Amygdala (tissue), 56 donors: Measurements from ENCODE around the gene ZNF8.

Experiments
- DNase-seq, 56 donors: peaks; one replicate each; lab custom pipeline; 2025; lab: John Stamatoyannopoulos, UW

Gene ZNF8

DNA sequence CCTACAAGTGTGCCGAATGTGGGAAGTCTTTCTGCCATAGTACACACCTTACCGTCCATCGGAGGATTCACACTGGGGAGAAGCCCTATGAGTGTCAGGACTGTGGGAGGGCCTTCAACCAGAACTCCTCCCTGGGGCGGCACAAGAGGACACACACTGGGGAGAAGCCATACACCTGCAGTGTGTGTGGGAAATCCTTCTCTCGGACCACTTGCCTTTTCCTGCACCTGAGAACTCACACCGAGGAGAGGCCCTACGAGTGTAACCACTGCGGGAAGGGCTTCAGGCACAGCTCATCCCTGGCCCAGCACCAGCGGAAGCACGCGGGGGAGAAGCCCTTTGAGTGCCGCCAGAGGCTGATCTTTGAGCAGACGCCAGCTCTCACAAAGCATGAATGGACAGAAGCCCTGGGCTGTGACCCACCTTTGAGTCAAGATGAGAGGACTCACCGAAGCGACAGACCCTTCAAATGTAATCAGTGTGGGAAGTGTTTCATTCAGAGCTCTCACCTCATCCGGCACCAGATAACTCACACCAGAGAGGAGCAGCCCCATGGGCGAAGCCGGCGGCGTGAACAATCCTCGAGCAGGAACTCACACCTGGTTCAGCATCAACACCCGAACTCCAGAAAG is 16.1 kb downstream of the ZNF8 start:
- DNase-seq: no peak

DNA sequence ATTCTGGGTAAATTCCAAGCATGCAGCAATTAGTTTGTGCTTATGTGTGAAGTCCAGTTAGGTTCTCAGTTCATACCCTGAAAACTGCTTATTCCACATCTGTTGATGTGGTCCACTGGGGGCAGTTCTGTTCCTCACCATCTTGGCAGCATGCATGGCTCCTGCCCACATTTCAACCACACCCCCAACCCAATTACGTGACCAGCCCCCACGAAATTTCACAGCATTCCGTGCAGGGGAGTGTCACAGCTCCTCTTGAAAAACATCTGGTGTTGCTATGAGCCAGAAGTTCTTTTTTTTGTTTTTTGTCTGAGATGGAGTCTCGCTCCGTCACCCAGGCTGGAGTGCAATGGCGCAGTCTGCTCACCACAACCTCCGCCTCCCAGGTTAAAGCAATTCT is 17.3 kb downstream of the ZNF8 start:
- DNase-seq: no peak

DNA sequence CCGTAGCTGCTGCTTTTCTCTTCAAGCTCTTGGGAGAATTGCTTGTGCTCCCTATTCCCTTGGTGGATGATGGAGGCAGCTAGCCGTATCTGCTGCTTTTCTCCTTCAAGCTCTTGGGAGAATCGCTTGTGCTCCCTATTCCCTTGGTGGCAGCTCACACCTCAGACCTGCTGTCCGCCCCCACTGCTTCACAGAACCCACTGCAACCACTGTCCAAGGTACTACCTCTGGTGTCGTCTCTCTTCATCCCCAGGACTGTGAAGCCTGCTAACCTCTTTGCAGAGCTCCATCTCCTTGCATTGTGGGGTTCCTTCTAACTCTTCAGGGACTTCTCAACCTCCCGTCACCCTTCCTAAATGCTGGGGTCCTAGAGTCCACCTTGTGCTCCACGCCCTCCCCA is 21.9 kb downstream of the ZNF8 start:
- no peak for DNase-seq

DNA sequence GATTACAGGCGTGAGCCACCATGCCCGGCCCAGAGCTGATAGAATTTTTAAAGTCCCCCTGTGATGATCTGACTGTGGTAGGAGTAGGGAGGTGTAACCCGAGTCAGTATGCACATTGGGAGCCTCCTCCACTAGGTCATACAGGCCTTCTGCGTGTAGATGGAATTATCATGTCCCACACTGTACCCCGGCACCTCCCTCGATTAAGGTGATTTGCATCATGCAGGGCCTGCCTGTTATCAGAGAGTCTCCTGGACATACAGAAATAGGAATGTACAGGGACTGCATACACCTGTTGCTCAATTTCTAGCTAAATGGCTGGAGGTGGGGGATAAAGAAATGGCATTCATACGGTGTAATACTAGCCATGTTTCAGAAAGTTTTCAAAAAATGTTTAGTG is 25.5 kb downstream of the ZNF8 start:
- DNase-seq: no peak

DNA sequence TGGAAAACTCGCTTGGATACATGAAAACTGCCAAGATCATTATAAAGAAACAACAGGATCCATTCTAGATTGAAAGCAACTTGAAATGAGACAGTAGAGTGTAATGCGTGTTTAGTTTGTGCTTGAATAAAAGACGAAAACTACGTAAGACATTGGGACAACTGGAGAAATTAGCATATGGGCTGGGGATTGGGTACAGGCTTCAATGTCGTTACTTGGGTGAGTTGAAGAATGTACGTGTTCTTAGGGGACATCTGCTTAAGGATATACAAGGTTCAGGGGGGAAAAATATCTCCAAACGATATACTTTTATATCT is 26.0 kb downstream of the ZNF8 start:
- no peak for DNase-seq

DNA sequence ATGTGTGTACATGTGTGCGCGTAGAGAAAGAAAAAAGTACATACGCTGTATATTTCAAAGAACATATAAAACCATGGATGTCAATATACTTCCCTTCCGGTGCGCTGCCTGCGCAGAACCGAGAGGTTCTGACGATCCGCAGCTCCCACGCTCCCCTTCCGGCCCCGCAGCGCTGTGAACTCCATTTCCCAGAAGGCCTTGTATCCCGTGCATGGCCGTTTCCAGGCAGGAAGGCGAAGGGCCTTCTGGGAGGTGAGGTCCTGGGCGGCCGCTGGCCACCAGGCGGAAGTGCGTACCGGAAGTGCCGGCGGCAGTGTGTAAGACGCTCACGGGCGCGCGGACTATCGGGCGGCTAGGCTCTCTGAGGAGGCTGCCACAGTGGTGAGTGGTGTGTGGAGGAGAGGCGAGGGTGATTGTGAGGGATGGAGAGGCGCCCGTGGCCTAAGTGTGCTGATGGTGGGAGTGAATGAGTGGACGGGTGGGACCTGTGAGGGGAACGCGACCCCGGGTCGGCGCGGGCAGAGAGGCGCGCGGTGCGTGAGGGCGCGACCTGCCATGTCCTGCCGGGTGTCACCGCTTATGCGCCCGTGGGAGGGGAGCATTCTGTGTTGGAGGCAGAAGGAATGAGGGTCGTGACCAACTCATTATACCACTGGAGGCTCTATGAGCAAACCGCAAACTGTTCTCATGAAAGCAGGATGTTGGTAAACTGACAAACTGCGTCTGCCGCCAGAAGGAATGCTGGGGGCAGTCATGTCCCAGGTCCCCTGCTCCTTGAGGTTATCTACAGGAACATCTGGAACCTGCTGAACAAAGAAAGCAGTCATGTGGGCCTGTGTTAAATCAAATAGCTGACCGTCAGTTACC is 26.5 kb downstream of the ZNF8 start, which contains the start of gene ERVK3-1:
ERVK3-1 (plus strand) TSS at position 313 of the 867 bp plus-strand sequence. CDS start 6,792 bp downstream, outside the sequence.
- DNase-seq: peak; percentile 48 to 98 (median 93)

DNA sequence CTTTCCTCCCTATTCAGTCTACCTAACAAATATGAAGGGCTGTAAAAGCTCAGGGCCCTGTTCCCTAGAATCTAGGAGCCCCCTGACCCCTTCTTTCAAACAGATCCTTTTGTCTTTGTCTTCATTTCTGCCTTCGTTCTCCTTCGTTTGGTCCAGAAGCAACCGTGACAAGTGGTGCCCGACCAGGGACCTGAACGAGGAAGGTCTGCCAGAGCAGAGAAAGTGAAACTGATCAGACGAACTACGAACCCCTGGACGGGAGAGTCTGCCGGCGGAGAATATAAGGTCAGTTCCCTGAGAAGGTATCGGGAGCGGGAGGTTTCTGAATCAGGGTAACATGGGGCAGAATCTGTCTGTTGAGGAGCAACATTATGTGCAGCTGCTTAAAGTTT is 27.2 kb downstream of the ZNF8 start:
- DNase-seq: no peak

DNA sequence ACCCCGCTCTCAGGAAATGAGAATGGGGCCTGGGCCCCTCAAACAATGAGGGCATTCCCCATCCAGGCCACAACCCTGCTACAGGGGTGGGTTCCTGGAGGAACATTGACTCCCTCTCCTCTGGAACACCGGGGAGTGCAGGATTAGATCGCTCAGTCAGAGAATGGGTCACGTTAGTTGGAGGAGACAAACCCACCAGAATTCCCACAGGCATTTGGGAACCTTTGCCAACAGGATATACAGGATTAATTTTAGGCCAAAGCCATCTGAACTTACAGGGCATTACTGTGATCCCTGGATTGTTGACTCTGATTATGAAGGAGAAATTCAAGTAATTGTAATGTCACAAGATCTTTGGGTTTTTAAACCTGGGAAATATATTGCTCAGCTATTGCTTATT is 29.0 kb downstream of the ZNF8 start:
- no peak for DNase-seq

DNA sequence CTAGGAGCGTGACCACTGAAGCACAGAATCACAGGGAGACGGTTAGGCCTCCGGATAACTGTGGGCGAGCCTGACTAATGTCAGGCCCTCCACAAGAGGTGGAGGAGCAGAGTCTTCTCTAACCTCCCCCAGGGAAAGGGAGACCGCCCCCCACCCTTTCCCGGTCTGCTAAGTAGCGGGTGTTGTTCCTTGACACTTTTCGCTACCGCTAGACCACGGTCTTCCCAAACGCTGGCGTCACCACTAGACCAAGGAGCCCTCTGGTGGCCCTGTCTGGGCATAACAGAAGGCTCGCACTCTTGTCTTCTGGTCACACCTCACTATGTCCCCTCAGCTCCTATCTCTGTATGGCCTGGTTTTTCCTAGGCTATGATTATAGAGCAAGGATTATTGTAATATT is 31.9 kb downstream of the ZNF8 start:
- peak in 21 of 56 donors; percentile 2 to 65 (median 19) for DNase-seq

DNA sequence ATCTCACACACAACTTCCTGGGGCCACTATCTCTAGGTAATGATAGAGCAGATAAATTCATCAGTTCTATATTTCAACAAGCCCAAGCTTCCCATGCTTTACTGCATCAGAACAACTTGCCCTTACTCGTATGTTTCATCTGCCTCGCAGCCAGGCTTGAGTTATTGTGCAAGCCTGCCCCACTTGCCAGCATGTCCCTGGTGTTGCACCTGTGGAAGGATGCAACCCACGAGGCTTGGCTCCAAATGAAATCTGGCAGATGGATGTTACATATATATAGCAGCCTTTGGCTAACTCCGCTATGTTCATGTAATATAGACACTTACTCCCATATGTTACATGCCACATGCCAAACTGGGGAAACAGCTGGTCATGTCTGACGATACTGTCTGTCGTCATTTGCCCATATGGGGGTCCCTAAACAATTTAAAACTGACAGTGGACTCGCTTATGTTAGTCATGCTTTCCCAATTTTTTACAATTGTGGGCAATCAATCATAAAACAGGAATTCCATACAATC is 32.6 kb downstream of the ZNF8 start:
- peak in 2 of 56 donors; percentile 2 to 5 for DNase-seq

DNA sequence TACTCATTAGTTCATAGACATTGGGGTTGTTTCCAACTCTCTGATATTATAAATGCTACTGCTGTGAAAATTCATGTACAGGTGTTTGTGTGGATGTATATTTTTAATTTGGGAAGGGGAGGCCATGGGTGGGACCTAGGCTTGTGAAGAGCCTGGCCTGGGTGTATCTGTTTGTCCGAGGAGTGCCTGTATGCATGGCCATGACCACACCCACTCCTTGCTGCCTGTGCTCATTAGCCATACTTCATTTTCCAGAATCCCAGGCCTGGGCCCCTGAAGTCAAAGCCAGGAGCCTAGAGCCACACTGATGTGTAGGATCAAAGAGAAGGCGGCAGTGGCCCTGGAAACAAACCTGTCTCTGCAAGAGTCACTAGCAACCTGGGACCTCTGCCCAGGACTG is 36.8 kb downstream of the ZNF8 start:
- no peak for DNase-seq

DNA sequence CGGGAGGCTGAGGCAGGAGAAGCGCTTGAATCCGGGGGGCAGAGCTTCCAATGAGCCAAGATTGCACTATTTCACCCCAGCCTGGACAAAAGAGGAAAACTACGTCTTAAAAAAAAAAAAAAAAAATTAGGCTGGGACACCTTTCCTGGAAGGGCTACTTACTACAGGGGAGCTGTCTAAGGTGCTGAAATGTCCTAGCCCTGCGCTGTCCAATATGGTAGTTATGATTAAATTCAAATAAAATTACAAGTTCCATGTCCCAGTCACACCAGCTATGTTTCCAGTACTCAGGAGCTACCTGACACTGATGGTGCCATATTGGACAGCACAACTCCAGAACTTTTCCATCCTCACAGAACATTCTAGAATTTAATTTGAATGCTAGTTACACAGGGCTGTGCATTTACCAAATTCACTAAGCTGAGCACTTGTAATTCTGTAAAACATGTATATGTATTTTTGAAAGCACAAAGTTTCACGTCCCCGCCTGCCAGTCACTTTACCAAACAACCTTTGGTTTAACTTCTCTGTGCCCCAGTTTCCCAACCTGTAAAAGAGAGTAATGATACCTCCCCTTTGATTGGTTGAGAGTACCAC is 38.8 kb downstream of the ZNF8 start:
- DNase-seq: no peak

DNA sequence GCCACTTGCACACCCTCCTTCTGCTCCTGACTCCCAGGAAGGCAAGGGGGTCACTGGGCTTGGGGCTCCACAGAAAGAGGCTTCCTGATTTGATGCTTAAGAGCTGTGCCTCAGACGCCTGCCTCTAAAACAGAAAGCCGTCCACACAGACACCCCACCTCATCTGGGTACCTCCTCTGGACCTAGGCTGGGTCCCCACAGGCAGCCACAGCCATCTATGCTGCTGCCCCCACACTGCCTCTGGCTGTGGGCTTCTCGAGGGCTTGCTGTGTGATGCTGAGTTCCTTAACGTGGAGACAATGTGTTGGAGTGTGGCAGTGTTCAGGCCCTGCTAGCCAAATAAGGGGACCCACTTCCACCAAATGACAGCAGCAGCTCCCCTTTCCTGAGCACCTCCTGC is 39.5 kb downstream of the ZNF8 start:
- DNase-seq: no peak

DNA sequence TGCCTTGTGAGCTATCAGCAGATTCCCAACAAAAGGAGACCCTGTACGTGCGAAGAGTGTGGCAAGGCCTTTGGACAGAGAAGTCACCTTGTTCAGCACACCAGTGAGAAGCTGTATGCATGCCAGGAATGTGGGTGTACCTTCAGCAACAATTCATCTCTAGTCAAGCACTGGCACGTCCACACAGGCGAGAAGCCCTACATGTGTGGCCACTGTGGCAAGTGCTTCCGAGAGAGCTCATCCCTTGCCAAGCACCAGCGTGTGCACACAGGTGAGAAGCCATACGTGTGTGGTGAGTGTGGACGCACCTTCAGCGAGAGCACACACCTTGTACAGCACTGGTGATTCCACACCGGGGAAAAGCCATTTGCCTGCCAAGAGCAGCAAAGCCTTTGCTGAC is 40.5 kb downstream of the ZNF8 start:
- no peak for DNase-seq

DNA sequence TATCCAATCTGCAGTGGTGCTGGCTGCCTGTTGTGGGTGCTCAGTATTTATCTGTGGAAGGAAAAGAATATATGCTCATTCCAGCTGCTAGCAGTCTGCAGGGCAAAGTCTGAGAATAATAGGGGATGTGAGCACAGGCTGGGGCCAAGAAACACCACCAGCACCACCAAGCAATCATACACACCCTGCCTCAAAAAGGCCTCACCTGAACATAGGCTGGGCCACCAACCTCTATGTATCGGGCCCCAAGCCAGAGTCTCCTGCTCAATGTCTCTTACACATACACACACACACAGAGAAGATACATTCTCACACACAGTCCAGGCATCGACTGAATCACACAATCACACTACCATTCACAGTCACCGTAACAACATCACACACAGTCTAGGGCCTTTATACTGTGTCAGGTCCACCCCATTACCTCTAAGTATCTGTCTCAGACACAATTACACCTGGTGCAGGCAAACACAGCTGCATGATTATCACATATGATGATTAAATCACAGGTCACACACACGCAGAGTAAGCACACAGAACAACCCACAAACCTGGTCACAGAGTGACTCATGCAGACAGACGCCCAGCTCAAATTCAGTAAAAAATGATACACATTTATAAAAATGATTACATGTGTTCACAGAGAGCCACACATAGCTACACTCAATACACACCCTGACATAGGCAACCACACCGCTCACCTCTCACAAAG is 46.7 kb downstream of the ZNF8 start:
- DNase-seq: no peak

DNA sequence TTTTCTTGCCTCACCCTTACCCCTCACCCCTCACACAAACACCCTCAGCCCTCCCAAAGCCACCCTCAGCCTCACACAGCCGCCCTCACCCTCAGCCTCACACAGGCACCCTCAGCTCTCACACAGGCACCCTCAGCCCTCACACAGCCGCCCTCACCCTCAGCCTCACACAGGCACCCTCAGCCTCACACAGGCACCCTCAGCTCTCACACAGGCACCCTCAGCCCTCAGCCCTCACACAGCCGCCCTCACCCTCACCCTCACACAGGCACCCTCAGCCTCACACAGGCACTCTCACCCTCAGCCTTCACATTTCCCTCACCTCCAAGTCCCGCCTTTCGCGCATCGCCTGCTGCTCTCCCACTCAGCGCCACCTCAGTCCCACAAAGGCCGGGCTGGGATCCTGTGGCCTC is 47.8 kb downstream of the ZNF8 start:
- peak in 1 of 56 donors; percentile 44 for DNase-seq

DNA sequence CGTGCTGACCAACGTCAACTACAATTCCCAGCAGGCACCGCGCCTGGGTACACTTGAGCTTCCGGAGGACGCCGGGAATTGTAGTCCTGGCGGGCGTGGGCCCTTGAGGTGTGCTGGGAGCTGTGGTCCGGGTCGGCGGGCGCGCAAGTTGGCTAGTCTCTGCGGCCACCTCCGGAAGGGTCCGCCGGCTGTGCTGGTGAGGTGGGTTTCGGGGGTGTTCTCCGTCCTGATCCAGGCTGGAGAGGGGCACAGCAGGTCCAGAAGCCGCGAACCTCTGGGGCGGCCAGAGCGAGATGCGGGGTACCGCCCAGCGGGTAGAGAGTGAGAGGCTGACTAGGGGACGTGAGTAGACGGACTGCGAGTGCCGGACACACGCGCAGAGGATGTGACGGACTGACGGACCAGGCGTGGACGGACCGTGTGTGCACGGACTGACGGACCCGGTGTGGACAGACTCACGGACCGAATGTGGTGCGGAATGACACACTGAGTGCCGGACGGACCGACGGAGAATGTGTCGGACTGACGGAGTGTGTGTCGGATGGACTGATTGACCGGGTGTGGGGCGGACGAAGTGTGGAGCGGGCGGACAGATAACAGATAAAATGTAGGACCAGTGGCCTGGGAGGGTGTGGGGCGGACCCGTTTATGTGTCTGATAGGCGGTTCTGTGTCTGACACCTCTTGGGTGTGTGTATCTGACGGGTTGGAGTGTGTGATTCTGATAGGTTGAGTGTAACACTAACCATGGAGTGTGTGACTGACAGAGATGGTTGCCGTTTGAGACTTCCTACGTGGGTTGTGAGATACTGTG is 48.4 kb downstream of the ZNF8 start, which contains the start of gene ZSCAN22:
ZSCAN22 (plus strand) TSS at position 81 of the 813 bp plus-strand sequence. CDS start 7,809 bp downstream, outside the sequence.
- DNase-seq: peak; percentile 81 to 99 (median 96)

DNA sequence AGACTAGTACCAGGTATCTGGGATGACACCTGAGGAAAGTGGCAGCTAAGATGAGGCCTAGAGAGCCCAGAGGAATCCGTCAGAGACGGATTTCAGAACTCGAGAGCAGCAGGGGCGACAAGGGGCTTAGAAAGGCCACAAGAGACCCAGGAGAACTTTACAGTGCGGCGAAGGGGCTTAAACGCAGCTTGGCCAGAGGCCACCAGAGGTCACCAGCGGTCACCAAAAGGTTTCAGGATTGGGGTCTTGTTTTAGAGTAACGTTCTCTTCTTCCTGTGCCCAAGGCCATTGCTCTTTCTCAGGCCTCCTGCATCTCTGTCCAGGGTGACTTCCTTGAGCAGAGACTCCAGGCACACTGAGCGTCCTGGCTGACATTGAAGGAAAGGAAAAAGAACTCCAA is 50.2 kb downstream of the ZNF8 start:
- DNase-seq: no peak

DNA sequence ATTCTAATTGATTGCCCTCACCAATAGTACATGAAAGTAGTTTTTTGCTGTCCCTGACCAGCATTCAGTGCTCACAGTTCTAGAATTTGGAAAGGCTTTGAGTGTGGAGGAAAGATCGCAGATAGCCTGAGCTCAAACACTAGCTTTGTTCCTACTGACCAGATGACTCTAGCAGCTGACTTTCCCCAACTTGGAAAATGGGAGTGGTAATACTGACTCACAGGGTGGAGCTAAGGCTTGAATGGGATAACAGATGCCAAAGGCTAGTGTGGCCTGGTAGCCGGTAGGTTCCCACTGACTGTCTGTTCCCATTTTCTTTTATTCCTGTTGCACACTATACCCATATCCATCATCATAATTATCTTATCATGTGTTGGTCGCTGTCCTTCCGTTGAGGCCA is 51.7 kb downstream of the ZNF8 start:
- DNase-seq: peak in 39 of 56 donors; percentile 5 to 87 (median 46)

DNA sequence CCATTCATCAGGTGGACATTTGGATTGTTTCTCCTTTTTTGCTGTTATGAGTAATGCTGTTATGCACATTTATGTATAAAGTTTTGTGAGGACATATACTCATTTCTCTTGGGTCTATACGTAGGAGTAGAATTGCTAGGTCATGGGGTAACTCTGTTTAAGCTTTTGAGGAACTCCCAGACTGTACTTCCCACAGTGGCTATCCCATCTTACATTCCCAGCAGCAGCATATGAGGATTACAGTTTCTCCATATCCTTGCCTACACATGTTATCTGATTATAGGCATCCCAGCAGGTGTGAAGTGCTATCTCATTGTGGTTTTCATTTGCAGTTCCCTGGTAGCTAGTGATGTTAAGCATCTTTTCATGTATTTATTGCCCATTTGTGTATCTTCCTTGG is 53.9 kb downstream of the ZNF8 start:
- no peak for DNase-seq
